ENCODE measurements around the gene CD40.

DNA sequence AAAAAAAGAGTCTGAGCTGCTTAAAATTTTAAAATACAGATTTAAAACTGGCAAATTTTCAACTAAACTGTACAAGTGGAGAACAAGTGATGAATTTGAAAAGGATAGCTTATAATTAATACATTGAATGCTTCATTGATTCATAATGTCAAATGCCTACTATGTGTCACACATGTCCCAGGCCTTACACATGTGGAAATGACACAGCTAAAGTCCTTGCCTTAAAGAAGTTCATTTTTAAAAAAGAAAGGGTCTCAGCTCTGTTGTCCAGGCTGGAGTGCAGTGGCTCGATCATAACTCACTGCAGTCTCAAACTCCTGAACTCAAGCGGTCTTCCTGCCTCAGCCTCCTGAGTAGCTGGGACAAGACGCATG is 33.3 kb upstream of the CD40 start:
- TF ChIP-seq EZH2phosphoT487 (IDR thresholded peaks at IDR 0.05; ENCODE audit: insufficient read depth, low read depth), result no peak
- TF ChIP-seq EZH2 (IDR thresholded peaks at IDR 0.05; ENCODE audit: insufficient read depth, poor library complexity, severe bottlenecking), result no peak

Measured in GM23248 (cell line).